ENCODE measurements around the gene WDR49.

DNA sequence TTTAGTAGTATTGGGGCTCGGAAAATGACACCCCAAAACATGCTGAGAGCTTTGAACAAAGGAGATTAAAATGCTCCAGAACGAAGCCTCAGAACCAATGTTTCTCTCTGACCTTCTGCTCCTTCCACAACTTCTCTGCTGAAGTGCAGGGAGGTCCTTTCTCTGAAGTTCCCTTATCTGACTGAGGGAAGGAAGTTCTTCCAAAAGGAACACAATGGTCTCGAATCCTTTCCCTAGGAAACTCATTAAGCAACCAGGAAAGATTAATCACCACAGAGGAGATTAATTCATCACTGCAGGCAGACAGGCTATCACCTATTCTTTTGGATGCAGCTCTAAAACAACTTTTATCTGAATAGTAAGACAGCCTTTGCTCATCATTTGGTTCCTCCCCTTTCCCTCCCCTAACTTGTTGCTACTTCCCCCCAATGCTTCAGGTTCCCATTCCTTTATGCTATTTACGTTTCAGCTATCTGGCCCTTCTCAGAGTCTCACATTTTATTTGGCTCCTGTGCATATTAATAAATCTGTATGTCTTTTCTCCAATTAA lies 18.2 kb upstream of the WDR49 start:
- TF ChIP-seq CTCF (IDR thresholded peaks at IDR 0.05; ENCODE audit: insufficient read depth, low read length, poor library complexity, severe bottlenecking) (no peak), EZH2phosphoT487 (conservative IDR thresholded peaks at IDR 0.05; ENCODE audit: low read length) (no peak)
